ENCODE results near the gene RNF41. TPM values are rescaled to one million over a fixed set of nuclear protein-coding genes. Genes with fewer than 3 reads are reported as not detected.

RNF41 gene
- total and polyA plus RNA-seq, 2 of the 13 experiments (the other 11 are each of a cell fraction or from before 2014, with no cell fraction given): 27.1 to 39.4 TPM

DNA sequence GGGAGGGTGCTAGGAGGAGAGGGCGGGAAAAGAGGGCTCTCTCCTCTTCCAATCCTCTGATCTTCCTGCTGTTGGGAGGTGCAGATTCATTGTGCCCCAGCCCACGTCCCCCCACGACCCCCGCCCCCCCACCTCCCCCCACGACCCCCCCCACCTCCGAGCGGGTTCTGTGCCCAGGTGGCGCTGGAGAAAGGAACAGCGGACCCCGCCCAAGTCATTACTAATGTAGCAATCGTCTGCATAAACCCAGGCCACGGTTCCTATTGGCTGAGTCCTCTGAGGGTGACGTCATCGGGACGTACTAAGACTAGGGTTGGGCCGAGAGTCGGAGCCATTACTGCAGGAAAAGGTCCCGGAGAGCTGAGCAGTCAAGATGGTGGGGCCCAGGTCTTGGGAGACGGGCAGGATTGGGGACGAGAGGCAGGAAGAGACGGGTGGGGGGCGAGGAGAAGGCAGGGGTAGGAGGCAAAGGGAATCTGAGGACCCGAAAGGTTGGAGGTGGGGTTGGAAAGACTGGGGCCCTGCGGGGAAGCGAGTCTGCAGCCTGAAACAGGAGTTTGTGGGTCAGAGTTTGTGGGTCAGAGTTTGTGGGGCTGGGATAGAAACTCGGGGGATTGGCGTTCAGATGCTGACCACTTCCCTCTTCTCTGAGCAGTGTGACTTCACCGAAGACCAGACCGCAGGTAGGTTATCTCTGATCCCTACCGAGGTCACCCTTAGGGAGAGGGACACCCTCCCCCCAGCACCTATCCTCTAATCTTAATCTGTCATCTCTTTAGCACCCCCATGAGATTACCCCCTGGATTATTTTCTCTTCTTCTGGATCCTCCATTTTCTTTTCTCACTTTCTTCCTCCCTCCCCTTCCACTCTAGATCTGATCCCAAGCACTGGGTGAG lies 63.4 kb downstream of the RNF41 start, which contains the start of gene MYL6 (continued):
- TF ChIP-seq RCOR2 (CRISPR knock-in tag; IDR thresholded peaks at IDR 0.05): no peak
- TF ChIP-seq, protein P1, sequence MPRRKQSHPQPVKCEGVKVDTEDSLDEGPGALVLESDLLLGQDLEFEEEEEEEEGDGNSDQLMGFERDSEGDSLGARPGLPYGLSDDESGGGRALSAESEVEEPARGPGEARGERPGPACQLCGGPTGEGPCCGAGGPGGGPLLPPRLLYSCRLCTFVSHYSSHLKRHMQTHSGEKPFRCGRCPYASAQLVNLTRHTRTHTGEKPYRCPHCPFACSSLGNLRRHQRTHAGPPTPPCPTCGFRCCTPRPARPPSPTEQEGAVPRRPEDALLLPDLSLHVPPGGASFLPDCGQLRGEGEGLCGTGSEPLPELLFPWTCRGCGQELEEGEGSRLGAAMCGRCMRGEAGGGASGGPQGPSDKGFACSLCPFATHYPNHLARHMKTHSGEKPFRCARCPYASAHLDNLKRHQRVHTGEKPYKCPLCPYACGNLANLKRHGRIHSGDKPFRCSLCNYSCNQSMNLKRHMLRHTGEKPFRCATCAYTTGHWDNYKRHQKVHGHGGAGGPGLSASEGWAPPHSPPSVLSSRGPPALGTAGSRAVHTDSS (CRISPR knock-in tag; conservative IDR thresholded peaks at IDR 0.05): no peak
- no peak for TF ChIP-seq ZNF12 (CRISPR knock-in tag; IDR thresholded peaks at IDR 0.05)
- no peak for TF ChIP-seq ESRRA (CRISPR knock-in tag; IDR thresholded peaks at IDR 0.05; ENCODE audit: low read depth)
- no peak for TF ChIP-seq WIZ (CRISPR knock-in tag; IDR thresholded peaks at IDR 0.05)
- TF ChIP-seq ZNF746 (CRISPR knock-in tag; IDR thresholded peaks at IDR 0.05): 0 out of 2 replicates have a peak, but pooled peaks have one; percentile 15
- TF ChIP-seq, protein P2, sequence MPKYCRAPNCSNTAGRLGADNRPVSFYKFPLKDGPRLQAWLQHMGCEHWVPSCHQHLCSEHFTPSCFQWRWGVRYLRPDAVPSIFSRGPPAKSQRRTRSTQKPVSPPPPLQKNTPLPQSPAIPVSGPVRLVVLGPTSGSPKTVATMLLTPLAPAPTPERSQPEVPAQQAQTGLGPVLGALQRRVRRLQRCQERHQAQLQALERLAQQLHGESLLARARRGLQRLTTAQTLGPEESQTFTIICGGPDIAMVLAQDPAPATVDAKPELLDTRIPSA (CRISPR knock-in tag; IDR thresholded peaks at IDR 0.05; ENCODE audit: borderline replicate concordance): no peak
- TF ChIP-seq ZNF232 (CRISPR knock-in tag; IDR thresholded peaks at IDR 0.05; ENCODE audit: borderline replicate concordance): no peak
- no peak for TF ChIP-seq NRL (CRISPR knock-in tag; IDR thresholded peaks at IDR 0.05; ENCODE audit: borderline replicate concordance)
- TF ChIP-seq YEATS4 (CRISPR knock-in tag; IDR thresholded peaks at IDR 0.05; ENCODE audit: borderline replicate concordance): peak; percentile 40
- TF ChIP-seq KAT2B (IDR thresholded peaks at IDR 0.05; ENCODE audit: borderline replicate concordance, low read depth, low read length): no peak
- TF ChIP-seq, protein P3, sequence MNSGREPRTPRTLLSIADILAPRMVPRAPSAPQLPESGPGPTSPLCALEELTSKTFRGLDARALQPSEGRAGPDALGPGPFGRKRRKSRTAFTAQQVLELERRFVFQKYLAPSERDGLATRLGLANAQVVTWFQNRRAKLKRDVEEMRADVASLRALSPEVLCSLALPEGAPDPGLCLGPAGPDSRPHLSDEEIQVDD (CRISPR knock-in tag; IDR thresholded peaks at IDR 0.05; ENCODE audit: borderline replicate concordance): no peak
- 0 out of 2 replicates have a peak, but pooled peaks have one; percentile 17 for TF ChIP-seq MEIS2 (CRISPR knock-in tag; IDR thresholded peaks at IDR 0.05)
- TF ChIP-seq, protein P4, sequence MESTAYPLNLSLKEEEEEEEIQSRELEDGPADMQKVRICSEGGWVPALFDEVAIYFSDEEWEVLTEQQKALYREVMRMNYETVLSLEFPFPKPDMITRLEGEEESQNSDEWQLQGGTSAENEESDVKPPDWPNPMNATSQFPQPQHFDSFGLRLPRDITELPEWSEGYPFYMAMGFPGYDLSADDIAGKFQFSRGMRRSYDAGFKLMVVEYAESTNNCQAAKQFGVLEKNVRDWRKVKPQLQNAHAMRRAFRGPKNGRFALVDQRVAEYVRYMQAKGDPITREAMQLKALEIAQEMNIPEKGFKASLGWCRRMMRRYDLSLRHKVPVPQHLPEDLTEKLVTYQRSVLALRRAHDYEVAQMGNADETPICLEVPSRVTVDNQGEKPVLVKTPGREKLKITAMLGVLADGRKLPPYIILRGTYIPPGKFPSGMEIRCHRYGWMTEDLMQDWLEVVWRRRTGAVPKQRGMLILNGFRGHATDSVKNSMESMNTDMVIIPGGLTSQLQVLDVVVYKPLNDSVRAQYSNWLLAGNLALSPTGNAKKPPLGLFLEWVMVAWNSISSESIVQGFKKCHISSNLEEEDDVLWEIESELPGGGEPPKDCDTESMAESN (CRISPR knock-in tag; conservative IDR thresholded peaks at IDR 0.05): 0 out of 2 replicates have a peak, but pooled peaks have one; percentile 50
- TF ChIP-seq, protein P5, sequence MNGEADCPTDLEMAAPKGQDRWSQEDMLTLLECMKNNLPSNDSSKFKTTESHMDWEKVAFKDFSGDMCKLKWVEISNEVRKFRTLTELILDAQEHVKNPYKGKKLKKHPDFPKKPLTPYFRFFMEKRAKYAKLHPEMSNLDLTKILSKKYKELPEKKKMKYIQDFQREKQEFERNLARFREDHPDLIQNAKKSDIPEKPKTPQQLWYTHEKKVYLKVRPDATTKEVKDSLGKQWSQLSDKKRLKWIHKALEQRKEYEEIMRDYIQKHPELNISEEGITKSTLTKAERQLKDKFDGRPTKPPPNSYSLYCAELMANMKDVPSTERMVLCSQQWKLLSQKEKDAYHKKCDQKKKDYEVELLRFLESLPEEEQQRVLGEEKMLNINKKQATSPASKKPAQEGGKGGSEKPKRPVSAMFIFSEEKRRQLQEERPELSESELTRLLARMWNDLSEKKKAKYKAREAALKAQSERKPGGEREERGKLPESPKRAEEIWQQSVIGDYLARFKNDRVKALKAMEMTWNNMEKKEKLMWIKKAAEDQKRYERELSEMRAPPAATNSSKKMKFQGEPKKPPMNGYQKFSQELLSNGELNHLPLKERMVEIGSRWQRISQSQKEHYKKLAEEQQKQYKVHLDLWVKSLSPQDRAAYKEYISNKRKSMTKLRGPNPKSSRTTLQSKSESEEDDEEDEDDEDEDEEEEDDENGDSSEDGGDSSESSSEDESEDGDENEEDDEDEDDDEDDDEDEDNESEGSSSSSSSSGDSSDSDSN (CRISPR knock-in tag; IDR thresholded peaks at IDR 0.05): peak; percentile 47; the same call in 1 of the 2 replicates
- TF ChIP-seq, protein P6, sequence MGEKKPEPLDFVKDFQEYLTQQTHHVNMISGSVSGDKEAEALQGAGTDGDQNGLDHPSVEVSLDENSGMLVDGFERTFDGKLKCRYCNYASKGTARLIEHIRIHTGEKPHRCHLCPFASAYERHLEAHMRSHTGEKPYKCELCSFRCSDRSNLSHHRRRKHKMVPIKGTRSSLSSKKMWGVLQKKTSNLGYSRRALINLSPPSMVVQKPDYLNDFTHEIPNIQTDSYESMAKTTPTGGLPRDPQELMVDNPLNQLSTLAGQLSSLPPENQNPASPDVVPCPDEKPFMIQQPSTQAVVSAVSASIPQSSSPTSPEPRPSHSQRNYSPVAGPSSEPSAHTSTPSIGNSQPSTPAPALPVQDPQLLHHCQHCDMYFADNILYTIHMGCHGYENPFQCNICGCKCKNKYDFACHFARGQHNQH (CRISPR knock-in tag; IDR thresholded peaks at IDR 0.05): peak; percentile 62; the same call in 1 of the 2 replicates
- no peak for TF ChIP-seq CHD4 (IDR thresholded peaks at IDR 0.05; ENCODE audit: borderline replicate concordance, low read length)
- TF ChIP-seq KLF16 (CRISPR knock-in tag; IDR thresholded peaks at IDR 0.05): 0 out of 4 replicates have a peak, but pooled peaks of 1 of the 2 experiments have one; percentile 47
- TF ChIP-seq ZNF296 (CRISPR knock-in tag; conservative IDR thresholded peaks at IDR 0.05): no peak

Data from HepG2 (cell line).